NB4 (cell line): ENCODE results near the gene TCHP.

Source experiments
- CTCF ChIP-seq: IDR thresholded peaks from one replicate; pipeline ENCODE4 v1.5.1; 2012; ENCODE audit warnings: low read depth, low read length
- MYC ChIP-seq: IDR thresholded peaks from 2 replicates; pipeline ENCODE4 v1.6.1; 2011; ENCODE audit warnings: low read depth, low read length
- POLR2A ChIP-seq: IDR thresholded peaks from 2 replicates; pipeline ENCODE4 v1.6.1; 2011; ENCODE audit warnings: mild to moderate bottlenecking; ENCODE audit not compliant: insufficient read length; ENCODE audit errors: extremely low read depth
- TF ChIP-seq, protein P1 (sequence below): IDR thresholded peaks from 2 replicates; pipeline ENCODE4 v1.6.1; 2011; ENCODE audit warnings: low read depth, low read length

DNA sequence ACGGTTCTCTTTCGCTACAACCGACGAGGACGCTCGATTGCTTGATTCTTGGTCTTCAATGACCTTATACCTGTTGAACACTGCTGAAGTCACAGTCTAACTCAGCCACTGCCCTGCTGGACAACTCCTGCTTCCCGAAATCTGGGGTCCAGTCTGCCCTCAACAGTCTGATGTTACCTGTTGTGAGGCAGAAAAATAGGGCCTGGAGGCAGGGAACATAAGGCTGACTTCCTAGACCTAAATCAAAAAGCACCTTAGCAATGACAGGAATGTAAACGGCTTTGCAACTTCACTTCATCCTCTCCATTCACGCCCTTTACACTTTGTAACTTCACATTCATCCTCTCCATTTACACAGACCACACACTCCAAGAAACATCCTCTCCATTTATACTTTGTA lies 19.1 kb upstream of the TCHP start:
- TF ChIP-seq CTCF (no peak), POLR2A (no peak), MYC (no peak)
- TF ChIP-seq, protein P1, sequence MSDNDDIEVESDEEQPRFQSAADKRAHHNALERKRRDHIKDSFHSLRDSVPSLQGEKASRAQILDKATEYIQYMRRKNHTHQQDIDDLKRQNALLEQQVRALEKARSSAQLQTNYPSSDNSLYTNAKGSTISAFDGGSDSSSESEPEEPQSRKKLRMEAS: no peak
